ENCODE data around the gene NCK2.

NCK2 gene

DNA sequence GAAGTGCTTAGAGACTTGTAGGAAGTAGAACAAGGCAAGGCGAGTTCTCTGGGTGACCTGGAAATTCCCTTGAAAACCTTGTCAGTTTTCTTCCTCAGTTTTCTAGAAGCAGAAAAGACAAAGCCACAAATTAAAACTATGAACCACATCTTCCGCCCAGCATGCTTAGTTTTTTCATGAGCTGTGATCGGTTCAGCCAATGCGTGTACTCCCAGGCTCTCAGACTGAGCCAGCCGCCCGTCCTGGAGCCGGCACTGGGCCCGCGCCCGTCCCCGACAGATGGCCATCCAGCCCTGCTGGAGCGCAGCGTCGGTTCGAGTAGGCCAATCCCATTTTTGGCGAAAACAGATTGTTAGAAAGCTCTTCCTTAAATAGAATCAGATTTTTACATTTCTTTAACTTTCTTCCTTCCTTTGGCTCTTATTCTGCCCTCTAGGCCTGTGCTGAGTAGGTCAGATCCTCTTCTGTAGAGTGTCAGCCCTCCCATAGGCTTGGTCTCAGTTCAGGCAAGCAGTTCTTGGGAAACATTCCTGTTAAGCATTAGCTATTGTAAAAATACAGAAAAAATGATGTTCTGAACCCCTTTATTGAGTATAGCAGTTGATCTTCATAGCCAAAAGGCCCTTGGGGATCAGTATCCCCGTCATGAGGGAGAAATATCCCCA lies 112.5 kb downstream of the NCK2 start:
- DNase-seq, result peak; percentile 55

DNA sequence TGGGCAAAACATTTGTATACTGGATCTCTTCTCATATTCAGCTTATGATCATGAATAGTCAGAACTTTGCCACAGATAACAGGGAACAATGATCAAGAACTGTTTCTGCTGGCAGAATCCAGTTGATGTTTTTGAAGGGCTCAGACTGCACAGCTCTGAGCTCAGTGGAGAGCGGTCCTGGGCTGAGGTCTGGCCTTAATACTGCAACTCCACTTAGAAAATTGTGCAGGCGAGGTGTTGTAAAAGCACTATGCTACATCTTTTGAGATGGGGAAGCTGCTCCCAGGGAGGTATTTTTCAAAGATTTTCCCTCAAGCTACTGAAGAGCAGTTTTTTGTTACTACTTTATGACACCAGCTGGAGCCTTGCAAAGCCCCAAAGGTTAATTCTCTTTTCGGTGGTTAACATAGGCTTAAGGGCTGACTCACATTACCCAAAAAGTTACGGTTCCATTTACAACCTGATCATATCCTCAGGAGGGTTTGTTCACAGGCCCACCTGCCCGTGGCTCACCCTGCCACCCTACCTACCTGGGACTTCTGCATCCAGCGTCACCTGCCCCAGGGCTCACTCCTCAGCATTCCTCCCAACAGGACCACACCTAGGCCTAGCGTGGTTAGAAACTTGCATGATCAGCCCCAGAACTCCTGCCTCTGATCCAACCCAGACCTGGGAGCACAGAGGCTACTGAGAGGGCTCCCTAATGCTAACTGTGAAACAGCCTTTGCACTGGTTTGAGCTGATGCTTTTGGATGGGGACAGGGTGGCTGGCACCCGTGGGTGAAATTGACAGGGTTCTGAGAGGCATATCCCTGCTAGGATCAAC lies 114.4 kb downstream of the NCK2 start:
- DNase-seq, result no peak

DNA sequence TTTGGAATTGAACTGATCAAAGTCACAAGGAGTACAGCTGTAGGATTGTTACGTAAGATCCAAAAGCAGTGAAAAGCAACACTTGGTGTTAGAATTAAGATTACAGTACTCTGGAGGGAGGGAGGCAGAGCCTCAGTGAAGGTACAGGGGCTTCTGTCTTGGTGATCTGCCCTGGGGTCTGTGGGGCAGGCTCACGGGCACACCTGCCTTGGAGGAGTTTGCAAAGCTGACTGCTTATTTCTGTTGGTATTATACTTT lies 114.9 kb downstream of the NCK2 start:
- DNase-seq, result no peak

DNA sequence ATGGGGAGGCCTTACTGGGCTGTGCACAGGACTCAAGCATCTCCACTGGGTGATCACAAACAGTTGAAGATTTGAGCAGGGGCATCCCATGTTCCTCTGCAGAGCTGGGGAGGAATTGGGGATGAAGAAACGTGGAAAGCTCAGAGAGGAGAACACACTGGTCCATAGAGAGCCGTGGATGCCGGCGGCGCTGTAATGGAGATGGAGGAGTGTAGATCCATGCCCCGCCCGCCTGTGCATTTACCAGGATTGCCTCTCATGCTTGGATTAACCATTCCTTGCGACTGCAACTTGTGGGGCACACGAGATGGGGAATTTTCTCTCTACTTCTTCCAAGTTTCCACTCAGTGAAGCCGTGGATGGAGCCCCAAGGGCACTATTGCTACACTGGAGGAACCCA lies 115.9 kb downstream of the NCK2 start:
- no peak for DNase-seq

DNA sequence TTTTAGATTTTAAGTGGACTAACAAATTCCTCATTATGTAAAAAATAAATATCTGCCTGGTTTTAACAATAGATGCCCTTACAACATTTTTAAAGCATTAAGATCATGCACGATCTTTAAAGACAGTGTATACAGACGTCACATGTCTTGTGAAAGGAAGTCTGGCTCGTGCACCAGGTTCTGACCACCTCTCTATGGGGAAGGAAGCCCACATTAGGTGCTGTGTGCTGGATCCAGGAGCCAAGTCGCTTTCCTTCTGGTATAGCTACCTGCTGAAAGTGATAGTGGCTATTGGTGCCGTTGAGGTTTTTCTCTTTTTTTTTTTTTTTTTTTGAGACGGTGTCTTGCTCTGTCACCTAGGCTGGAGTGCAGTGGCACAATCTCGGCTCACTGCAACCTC lies 116.5 kb downstream of the NCK2 start:
- no peak for DNase-seq

DNA sequence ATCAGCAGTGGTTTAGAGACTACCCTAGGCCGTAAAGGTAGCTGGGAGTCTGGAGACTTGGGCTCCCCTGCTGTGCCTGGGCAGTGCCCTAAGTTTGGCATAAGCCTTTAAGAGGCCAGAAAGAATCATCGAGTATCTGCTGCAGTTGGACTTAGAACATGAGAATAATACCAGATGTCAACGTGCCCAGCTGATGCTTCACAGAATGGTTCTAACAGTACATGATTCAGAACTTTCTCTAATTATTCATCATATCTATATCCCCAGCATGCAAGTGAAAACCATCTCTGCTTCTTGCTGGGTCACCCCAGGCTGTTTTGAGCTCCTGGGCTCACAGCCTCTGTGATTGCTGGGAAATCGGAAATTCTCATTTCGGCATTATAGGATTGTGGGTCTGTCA lies 118.1 kb downstream of the NCK2 start:
- DNase-seq, result no peak

DNA sequence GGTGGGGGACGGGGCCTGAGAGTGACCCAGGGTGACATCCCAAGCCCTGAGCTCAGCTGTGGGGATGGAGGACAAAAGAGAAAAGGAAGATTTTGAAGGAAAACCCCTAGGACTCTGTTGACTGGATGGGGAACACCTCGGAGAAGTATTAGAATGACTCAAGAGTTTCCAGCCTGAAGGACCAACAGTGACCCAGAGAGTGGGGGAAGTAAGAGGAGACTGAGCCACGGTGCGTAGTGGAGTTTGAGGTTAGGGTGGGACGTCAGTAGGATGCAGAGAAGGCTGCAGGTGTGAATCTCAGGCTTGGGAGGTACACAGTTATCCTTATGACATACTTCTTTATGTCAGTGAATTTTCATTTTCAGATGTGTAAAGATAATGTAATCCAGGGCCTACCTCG lies 119.5 kb downstream of the NCK2 start:
- DNase-seq, result no peak

DNA sequence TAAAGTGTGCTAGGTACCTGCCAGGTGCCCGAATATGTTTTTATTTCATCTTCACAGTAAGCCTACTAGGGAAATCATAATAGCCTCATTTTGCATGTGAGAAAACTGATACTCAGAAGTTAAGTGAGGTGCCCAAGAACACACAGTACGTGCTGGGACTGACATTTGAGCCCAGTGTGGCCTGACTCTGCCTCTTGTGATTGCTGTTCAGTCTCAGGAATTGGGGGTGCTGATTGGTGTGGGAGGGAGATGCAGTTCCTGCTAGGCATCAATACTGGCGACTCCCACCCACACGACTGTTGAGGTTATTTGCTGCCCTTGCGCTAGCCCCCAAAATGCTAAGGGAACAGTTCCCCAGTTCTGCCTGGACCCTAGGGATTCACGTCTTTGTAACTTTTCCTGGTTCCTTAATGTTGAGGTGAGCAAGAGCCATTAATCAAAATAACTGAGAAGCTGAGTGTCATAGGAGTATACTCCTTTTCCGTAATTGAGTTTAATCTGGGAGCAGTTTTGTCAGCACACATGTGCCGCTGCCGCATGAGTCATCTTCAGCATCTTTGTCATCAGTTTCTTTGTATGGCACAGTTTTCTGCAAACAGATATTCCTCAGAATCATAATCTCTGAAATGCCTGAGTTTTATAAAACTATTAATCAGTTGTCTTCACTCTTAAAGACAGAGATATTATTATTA lies 120.7 kb downstream of the NCK2 start:
- no peak for DNase-seq

DNA sequence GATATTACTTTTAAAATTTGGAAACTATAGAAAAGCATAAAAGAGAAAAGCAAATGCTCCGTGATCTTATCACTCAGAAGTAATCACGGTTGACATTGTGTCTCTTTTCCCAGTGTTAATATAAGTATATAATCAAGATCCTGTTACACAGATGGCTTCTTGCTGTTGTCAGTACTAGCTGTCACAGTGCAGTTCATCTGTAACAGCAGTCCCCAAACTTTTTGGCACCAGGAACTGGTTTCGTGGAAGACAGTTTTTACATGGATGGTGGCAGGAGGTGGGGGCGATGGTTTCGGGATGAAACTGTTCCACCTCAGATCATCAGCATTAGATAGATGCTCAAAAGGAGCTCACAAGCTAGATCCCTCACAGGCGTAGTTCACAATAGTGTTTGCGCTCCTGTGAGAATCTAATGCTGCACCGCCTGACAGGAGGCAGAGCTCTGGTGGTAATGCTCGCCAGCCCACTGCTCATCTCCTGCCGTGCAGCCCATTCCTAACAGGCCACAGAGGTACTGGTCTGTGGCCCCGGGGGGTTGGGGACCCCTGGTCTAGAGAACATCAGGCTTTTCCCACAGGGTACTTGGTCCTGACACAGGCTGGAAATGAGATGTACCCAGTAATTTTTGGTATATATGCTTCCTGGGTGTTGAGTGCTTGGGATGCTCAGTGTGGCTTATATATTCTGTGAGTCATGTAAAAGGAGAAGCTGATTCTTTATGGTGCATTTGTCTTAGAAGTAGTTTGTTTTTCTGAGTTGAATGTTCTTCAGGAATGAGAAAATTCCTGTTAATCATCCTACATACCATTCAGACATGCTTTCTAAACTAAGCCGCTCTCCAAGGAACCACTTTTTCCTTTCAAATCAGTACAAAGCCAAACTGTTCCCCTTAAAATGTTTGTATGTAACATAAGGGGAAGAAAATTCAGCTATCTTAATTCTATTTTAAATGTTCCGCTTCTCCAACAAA lies 121.8 kb downstream of the NCK2 start:
- DNase-seq, result no peak

DNA sequence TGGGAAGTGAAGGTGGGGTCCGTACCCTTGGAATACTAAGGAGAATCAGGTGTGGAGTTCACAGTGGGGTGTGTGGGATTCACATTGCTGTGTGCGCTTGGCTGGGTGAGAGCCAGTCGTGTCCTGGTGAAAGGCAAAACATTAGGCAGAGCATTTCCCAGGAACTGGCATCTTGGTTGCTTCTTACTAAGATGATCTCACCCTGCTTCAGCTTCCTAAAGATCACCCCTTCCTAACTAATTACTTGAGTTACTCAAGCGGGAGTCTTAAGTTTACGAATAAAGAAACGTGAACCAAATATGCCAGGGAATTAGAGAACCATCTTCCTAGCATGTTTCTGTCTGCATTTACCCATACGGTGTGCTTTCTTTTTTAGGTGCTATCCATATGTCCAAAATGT lies 122.9 kb downstream of the NCK2 start:
- no peak for DNase-seq

DNA sequence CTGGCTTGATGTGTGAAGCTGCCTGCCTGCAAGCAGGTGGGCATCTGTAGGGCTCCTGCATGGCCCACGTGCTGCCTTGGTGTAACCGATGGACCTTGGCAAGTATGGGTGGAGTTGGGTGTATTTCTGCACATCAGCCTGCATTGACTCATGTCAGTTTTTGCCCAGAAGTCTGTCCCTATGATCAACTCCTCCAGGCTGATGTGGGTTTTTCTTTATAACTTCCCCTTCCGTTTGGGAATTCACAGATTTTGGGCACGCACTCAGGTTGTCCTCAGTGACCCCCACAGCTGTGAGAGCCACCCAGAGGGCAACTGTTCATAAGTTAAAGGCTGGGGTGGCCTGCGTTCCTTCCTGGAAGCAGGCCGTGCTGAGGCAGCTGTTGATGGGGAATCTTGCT lies 123.3 kb downstream of the NCK2 start:
- DNase-seq, result no peak

DNA sequence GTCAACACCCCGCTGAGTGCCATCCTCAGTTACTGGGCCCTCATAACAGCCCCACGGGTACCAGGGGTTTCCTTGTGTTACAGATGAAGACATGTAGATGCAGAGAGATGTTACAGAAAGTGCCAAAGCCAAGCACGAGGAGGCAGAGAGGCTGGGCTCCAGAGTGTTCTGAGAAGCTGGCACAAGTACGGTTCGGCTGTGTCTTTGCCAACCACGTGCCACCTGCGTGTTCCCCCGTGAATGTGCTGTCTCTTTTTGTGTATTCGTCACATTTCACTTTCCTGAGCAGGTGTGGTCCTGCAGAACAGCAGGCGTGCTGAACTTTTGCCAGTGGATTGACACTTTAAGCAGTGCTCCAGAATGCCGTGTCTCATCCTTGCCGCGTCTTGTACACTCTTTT lies 124.6 kb downstream of the NCK2 start:
- DNase-seq, result no peak

DNA sequence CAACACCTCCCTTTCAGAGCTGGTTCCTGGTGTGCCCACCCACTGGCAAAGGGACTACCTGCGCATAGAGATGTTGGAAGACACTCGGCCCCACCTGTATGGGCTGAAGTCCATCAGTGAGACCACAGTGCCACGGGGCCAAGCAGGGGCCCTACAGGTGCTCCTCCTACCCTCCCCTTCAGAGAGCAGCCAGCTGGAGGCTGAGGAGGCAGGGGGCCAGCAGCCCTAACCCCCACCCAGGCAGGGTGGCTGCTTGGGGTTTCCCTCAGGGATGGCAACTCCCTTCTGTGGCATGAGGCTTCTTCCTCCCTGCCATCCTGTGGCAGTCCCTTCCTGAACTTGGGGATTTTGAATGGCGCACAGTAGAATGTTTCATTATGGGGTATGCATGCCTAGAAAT lies 125.3 kb downstream of the NCK2 start:
- DNase-seq, result no peak

DNA sequence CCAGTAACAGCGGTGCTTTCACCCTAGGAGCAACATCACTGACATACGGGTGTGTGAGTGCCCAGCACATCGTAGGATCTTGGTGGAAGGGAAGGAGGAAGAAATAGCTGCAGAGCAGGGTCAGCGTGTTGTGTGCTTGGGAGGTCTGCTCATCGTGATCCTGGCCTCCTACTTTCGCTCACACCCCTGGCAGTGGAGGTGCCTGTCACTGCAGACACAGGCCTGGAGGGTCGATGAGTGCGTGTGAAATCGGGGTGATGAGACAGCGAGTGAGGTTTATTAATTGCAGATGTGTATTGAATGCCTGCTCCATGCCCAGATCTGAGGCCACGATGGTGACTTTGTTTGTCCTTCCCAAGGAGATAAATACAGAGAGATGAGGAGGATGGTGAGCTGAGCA lies 126.1 kb downstream of the NCK2 start:
- DNase-seq, result no peak

DNA sequence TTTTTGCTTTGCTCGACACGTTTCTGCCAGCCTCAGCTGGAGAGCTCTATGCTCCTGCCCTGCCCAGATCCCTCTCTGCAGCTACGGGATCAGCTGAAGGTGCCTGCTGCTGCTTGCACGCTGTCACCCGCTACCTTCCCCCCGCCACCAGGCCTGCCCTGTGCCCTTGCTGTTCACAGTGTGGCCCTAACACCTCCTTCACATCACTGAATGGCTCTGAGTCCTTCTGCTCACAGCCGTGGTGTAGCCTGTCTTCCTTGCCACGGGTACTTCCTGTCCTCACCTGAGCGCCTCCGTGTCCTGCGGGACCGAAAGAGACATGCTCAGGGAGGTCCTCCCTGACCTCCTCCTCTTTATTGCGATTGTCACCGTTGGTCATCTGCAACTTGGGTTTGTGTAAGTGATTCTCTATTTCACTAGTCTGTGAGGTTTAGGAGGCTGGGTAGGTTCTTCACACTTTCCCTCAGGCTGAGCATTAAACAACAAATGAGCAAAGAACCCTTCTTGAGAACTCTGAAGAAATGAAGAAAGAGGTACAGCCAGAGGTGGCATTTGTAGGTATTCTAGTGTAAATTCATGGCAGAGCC lies 127.5 kb downstream of the NCK2 start:
- no peak for DNase-seq

DNA sequence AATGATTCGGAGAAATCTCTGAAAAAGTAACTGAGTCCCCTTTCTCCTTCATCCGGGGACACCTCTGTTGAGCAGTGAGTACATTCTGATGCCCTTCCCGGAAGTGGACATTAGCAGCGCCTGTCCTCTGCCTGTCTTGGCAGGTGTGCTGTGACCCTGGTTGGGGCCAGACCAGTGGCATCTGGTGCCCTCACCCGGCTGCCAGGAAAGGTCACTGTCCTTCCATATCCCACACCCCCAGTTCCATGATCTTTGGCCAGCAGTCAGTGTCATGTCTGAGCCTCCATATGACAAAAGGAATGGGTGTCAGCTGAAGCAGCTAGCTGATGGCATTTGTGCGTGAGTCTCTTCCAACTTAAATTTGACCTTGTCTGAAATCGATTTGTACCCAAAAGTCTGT lies 128.1 kb downstream of the NCK2 start:
- DNase-seq, result no peak

DNA sequence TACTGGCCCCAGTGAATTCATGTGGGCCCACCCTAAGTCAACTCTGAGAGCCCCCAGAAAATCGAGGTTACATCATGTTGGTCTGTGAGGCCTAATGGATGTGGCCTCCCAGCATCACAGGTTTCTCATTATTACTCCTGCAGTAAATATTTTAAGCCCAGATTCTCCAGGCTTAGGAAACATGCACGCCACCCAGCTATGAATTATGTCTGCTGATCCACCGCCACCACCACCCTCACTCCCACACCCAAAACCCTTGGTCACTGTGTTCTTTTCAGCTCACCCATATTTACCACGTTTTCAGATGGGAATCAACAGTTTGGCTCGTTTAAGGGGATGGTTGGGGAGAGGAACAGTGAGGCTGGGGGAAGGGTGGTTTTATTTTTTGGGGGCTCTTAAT lies 128.6 kb downstream of the NCK2 start:
- no peak for DNase-seq

DNA sequence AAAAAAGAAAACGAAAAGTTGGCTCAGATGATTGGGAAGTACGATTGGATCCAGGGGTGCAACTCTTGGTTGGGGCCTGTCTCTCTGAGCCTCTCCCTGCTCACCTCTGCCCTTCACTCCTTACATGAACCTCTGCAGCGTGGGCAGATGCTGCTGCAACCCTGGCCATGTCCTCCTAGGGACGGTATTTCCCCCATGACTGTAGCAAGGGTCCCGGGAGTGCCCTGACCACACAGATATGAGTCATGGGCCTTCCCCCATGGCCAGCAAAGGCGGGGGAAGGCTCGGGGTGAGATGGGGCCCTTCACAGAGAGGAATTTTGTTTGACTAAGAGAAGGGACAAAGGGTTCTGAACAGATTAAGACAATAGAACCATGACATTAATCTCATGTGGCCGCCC lies 129.0 kb downstream of the NCK2 start:
- no peak for DNase-seq

DNA sequence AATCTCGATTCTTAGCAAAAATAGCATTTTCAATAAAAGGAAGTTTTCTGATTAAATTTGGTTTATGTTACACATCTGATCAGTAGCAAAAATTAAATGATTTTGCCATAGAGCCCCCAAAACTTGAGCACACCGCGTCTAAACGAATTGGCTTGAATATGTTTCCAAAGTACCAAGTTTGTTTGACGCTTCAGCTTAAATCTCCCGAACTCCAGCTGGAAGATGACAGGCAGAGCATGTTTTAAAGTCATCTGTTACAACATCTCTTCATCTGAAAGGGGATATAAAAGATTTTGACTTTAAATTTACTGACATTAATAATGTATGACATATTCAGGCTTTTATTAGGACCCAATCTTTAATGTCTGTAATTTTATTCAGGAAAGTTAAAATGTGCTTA lies 129.8 kb downstream of the NCK2 start:
- DNase-seq, result no peak

DNA sequence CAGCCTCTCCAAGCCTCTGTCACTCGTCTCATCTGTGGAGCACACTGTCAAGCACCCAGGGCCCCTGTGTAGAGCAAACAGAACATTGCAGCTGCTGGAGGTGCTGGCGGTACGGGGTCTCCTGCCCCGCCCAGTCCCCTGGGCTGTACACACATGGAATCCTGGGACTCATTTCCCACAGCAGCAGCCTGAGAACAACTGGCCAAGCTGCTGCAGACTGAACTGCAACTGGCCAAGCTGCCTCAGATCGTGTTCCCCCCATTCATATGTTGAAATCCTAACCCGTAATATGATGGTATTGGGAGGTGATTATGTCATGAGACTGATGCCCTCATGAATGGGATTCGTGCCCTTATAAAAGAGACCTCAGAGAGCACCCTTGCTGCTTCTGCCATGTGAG lies 130.5 kb downstream of the NCK2 start:
- no peak for DNase-seq

DNA sequence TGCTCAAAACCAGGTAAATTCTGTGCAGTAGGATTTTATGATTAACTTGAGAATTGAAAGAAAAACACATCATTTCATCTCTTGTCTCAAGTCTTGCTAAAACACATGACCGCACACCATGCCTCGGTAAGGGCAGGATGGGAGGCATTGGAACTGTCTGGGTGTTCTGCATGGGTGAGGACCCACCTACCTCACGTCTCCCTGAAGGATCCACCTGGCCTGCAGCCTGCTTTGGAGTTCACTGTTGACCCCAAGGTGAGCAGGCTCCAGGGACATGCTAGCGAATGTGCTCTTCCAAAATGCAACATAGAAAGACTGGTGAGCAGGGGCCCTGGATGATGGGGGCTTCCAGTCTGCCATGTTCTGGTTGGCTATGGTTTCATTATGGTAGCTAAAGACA lies 131.5 kb downstream of the NCK2 start:
- no peak for DNase-seq

DNA sequence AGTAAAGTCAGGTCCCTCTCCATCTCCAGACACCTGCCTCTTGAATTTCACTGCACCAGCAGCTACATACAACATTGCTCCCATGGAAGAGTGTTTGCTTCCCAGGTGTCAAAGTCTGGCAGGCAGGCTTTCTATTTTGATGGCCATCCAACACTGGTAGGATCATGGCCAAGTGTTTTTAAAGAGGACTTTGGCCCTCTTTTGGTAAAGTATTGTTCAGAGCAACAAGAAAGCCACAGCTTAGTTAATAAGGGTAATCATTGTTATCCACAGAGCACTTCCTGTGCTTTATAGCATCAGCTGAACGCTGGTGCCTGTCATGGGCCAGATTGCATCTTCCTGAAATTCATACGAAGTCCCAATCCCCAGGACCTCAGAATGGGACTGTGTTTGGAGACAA lies 133.2 kb downstream of the NCK2 start:
- DNase-seq, result no peak

Measured in DMS 273 treated with DMSO at 0.1 percent for 48 hours (cell line).